NCI-H510A treated with DMSO at 0.1 percent for 48 hours (cell line): Measurements from ENCODE around the gene CLNK.

ENCODE experiments used
- DNase-seq: peaks from one replicate; lab custom pipeline; 2025; lab: John Stamatoyannopoulos, UW

The CLNK gene

DNA sequence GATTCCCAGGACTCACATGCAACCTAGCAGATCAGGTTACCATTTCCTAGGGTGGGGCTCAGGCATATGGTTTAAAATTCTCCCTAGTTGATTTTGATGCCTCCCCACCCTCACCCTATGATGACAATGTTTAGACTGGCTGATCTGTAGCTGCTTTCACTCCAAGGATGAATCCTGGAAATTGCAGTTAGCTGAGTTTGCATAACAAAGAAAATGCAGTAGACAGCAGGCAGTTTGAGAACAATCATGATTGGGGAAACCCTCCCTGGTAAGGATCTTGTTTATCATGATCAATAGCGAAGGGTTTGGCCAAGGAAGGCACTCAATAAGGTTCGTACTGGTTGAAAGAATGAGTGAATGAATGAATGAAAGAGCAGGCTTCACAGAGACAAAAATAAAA lies 229.4 kb downstream of the CLNK start:
- no peak for DNase-seq

DNA sequence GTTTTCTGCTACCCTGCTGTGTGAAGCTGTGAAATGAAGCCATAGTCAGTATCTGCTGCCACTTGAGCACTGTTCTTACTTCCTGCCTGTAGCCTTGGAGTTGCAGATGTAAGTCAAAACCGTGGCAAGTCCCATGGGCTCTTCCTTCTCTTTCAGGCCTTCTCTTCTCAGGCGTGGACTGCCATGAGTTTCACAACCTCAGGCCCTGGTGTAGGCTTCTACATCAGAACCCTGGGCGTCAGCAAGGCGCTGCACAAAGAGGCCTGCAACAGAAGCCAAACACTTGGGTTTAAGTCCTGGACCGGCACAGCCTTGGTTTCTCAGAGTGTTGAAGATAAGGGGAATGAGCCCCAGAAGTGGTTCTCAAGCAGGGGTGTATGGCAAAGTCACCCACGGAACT lies 229.8 kb downstream of the CLNK start:
- no peak for DNase-seq

DNA sequence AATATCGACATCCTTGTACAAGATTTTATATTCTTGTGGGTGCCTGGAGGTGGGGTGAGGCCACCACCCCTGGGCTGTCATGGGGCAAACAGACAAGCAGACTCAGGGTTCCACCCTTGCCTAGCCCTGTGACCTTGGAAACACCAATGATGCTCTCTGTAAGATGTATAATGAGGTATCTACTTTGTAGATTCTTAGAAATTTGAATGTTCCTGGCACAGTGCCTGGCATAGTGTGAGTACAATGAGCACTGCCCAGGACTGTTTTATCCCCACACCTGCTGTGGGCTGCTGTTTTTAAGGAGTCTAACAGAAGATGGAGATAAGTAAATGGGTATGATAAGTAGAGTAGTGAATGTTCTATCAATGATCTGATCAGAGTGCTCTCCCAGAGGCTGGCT lies 230.4 kb downstream of the CLNK start:
- no peak for DNase-seq

- DNase-seq, result no peak
These were observed 235.6 kb downstream of the CLNK start for GRCh38 chr4:10448991-10449390.

DNA sequence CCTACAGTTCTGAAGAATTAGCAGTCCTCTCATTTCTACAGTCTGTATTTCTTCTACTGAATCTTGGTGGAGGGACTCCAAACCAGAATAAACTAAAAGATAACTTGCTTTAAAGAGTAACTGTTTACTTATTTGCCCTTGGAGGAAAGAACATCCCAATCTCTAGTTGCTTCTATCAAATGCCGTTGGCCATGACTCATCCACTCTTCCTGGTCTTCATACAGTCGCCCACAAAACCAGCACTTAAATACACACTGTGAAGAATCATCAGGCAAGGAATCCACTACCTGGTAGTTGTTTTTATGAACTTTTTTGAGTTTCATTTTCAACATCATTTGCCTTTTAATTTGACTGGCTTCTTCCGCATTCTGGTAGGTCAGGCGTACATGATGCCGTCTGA lies 241.6 kb downstream of the CLNK start:
- no peak for DNase-seq

DNA sequence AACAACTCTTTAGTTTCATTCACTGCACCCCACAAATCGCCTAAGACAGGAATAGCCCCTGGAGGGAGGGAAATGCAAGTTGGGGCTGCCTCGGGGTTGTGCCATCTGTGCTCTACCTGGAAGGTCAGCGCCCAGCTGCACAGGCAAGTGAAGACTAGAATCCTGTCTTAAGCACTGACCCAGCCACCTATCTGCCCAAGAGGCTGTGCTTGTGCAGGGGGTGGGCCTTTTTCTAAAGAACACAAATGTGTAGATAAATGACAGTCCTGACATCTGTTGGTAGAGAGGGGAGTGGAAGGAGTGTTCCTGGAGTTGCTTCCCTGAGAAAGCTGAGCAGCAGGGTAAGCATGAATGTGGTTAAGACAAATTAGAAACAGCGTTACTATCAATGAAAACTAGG lies 243.1 kb downstream of the CLNK start:
- no peak for DNase-seq

DNA sequence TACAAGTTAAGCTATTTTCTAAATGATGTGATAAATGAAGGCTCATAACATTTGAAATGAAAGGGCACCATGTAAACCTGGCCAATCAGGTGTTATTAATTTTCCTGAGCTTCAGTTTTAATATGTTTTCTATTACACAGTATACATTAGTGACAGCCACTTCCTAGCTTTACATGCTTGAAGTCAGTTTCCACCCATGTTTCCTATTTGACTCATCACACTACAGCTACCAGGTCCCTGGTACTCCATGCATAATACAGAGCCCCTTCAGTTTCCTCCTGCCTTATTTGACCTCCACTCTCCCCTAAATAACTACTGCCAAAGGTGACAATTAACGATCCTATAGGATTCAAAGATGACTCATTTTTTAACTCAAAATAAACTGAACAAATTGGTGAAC lies 245.6 kb downstream of the CLNK start:
- no peak for DNase-seq

DNA sequence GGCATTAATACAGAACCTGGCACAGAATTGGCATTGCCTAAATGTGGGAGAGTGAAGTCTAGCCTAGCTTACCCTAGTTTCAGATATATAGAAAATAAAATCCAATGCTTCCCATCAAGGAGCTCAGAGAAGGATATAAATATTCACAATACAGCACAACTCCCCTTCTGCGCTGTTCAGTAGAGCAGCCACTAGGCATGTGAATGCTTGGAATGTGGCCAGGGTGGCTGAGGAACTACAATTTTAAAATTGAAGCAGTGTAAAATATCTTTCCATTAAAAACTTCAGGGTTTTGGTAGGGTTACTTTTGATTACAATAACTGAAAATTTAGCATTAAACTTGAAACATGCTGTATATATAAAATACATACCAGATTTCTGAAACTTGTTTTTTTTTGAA lies 246.8 kb downstream of the CLNK start:
- DNase-seq, result no peak
